WI38 (cell line): Measurements from ENCODE around the gene AATF.

Experiments
- H3K4me3 ChIP-seq: 2 replicates; pipeline ENCODE4 v1.5.1; 2011; ENCODE audit warnings: low read depth, mild to moderate bottlenecking, control low read depth, low read length
- TF ChIP-seq, protein P1 (sequence below): IDR thresholded peaks from 2 replicates; pipeline ENCODE4 v1.5.1; 2012; ENCODE audit warnings: low read depth, mild to moderate bottlenecking, control low read depth, low read length

AATF gene

DNA sequence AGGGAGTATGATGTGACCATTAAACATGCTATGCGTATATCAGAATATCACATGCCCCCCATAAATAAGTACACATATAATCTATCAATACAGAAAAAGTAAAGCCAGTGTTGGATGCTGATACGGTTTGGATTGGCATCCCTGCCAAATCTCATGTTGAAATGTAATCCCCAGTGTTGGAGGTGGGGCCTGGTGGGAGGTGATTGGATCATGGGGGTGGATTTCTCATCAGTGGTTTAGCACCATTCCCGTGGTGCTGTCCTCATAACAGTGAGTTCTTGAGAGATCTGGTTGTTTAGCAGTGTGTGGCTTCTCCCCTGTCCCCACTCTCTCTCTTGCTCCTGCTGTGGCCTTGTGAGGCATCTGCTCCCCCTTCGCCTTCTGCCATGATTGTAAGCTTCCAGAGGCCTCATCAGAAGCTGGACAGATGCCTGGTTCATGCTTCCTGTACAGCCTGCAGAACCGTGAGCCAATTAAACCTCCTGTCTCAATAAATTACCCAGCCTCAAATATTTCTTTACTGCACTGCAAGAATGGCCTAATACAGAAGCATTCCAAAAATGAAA is 88.9 kb downstream of the AATF start:
- no peak overlapping the region for H3K4me3 ChIP-seq
- TF ChIP-seq, protein P1, sequence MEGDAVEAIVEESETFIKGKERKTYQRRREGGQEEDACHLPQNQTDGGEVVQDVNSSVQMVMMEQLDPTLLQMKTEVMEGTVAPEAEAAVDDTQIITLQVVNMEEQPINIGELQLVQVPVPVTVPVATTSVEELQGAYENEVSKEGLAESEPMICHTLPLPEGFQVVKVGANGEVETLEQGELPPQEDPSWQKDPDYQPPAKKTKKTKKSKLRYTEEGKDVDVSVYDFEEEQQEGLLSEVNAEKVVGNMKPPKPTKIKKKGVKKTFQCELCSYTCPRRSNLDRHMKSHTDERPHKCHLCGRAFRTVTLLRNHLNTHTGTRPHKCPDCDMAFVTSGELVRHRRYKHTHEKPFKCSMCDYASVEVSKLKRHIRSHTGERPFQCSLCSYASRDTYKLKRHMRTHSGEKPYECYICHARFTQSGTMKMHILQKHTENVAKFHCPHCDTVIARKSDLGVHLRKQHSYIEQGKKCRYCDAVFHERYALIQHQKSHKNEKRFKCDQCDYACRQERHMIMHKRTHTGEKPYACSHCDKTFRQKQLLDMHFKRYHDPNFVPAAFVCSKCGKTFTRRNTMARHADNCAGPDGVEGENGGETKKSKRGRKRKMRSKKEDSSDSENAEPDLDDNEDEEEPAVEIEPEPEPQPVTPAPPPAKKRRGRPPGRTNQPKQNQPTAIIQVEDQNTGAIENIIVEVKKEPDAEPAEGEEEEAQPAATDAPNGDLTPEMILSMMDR: no peak

DNA sequence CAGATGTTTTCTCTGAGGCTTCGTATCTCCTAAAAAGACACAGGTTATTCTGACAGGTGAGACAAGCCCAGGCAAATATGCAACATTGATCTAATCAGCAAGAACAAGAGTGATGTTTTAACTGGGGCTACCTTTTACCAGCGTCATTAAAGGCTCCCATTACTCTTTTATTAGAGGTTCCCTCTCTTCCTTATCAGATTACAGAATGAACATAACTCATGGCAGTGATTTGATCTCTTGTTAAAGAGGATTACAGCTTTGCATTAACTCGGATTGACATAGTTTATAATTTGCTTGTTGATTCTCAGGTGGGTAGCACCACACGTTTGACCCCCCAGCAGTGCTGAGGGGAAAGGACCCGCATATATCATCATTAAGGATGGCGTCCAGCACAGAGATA is 90.5 kb downstream of the AATF start:
- TF ChIP-seq, protein P1: no peak
- no peak overlapping the region for H3K4me3 ChIP-seq

DNA sequence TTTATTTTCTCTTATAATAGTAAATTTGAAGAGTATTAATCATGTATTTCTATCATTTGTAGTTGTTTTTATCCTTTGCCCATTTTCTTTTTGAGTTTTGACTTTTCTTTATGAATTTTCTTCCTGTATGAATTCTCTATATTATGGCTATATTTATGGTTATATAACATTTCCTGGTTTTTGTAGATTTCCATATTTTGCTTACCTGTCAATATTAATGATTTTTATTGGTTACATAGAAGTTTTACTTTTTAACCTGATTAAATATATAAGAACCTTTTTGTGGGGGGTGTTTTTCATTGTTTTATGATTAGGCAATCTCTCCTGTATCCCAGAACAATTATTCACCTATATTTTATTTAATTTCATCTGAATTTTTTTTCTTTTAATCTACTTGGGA is 93.2 kb downstream of the AATF start:
- no peak overlapping the region for H3K4me3 ChIP-seq
- TF ChIP-seq, protein P1: no peak

DNA sequence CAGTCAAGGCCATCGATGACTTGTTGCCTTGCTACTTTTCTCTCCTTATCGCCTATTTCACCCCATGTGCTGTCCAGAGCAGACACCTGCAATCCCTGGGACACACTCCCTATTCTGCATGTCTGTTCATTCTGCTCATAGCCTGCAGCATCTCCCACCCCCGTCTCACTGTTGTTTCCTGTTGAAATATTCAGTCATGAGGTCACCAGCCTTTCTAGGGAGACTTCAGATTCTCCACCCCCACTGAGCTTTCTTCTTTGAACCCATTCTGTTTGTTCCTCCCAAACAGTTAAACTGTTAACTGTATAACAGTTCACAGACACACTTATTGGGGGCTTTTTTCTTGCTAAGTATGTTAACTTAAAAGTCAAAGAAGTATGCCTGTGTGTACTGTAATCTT is 94.4 kb downstream of the AATF start:
- TF ChIP-seq, protein P1: no peak
- no peak overlapping the region for H3K4me3 ChIP-seq

DNA sequence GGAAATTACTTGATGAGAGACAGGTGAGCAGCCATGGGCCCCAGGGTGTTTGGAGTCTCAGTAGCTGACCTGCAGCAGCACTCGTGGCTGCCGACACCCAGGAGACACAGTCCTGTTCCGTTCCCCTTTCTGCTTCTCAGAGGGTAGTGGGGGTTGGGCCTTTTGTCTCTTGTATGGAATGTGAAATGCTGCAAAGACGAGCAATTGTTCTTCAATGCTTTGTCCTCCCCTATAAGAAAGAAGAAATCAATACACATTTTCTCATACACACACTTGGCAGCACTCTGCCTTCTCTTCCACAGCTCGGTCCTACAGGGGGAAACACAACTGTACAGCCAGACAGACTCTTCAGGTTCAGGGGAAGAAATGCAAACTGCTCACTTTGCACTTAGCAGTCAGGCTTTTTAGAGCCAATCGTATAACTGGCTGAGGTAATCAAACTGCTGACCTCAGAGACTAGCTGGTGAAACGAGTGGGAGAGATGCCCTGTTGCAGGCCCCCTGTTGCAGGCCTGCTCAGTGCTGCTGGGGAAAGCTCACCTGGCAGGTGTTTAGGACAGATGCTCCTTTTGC is 96.7 kb downstream of the AATF start:
- TF ChIP-seq, protein P1: no peak
- no peak overlapping the region for H3K4me3 ChIP-seq

DNA sequence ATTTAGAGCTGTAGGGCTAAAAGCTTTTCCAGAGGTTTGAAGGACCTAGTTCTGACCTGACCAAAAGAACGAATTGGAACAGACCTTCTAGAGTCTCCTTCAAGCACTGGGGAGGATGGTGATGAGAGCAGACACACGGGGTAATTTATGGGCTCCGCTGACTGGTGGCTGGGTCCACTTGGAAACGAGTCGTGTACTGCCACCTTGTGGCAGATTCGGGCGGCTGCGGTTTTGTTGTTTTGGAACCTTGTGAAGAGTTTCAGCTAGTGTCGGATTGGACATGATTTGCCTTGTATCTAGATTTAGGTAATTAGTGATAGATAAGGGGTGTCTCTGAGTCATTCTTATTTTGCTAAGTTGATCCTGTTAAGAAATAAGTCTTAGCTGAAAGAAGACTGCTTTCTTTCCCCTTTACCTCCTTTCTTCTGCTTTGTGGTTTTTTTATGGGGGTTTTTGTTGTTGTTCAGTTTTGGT is 98.9 kb downstream of the AATF start:
- TF ChIP-seq, protein P1: peak; percentile 79
- H3K4me3 ChIP-seq: no peak overlapping the region

DNA sequence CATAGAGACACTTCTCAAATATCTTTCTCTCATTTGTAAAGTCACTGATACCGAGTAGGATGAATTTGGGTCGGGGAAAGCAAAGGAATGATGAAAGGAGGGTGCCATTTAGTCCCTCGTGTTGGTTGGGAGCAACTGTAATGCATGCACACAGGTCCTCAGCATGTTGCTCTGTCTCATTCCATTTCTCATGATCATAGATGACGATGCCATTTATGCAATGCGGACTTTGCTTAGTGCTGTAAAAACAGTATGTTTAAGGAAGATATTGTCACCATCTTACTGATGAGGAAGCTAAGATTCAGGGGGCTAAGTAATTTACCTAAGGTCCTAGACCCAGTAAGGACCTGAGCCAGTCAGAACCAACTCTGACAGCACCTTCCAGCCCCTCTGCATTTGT is 100.1 kb downstream of the AATF start:
- no peak overlapping the region for H3K4me3 ChIP-seq
- TF ChIP-seq, protein P1: no peak
